IMR-90 (cell line): ENCODE results near the gene NCAPG2. TPM values are rescaled to one million over a fixed set of nuclear protein-coding genes. Genes with fewer than 3 reads are reported as not detected.

Source experiments
- ATAC-seq: fragments of 200-7000 bp; cut with Tn5 transposase; 2 replicates; pipeline ENCODE4 v1.9.1; 2020; ENCODE audit warnings: low read depth, mild to moderate bottlenecking, moderate library complexity
- BruUV-seq: library from RNA; stranded (reverse); fragments of 400-500 nt; replicated peaks from 2 replicates; lab custom pipeline; 2021; lab: Mats Ljungman, UMichigan
- CTCF ChIA-PET: fragments of 300-600 bp; formaldehyde crosslinking; extraction: SDS; loops from one replicate; lab custom pipeline; 2021; ENCODE audit warnings: antibody characterized with exemption; lab: Yijun Ruan, JAX
- POLR2A ChIA-PET: fragments of 300-600 bp; sonication (Branson Sonifier 250); formaldehyde crosslinking; loops from one replicate; lab custom pipeline; 2022; ENCODE audit warnings: antibody characterized with exemption; ENCODE audit not compliant: unreplicated experiment; lab: Charles Lee
- DNase-seq: peaks from one replicate; pipeline ENCODE4 v3.0.0; 2013
- H2AFZ ChIP-seq: replicated peaks from 2 replicates; pipeline ENCODE3; 2013; ENCODE audit warnings: low read length, mild to moderate bottlenecking; ENCODE audit not compliant: poor library complexity
- H2AK5ac ChIP-seq: 2 replicates; pipeline ENCODE4 v1.6.1; 2013; ENCODE audit warnings: low read depth, low read length, inconsistent platforms
- H2AK9ac ChIP-seq: replicated peaks from 2 replicates; pipeline ENCODE3; 2013; ENCODE audit warnings: mild to moderate bottlenecking, low read depth, low read length, moderate library complexity; ENCODE audit not compliant: poor library complexity
- H2BK120ac ChIP-seq: 2 replicates; pipeline ENCODE4 v1.6.1; 2013; ENCODE audit warnings: low read depth, low read length, inconsistent platforms
- H2BK15ac ChIP-seq: 3 replicates; pipeline ENCODE4 v1.6.1; 2013; ENCODE audit warnings: low read depth, low read length, inconsistent platforms
- H2BK20ac ChIP-seq: 2 replicates; pipeline ENCODE4 v1.6.1; 2013; ENCODE audit warnings: low read depth, mild to moderate bottlenecking, inconsistent platforms, low read length, moderate library complexity
- H2BK5ac ChIP-seq: 2 replicates; pipeline ENCODE4 v1.6.1; 2013; ENCODE audit warnings: mild to moderate bottlenecking, low read depth, low read length, inconsistent platforms; ENCODE audit not compliant: poor library complexity, severe bottlenecking
- H3K14ac ChIP-seq: replicated peaks from 2 replicates; pipeline ENCODE4 v1.6.1; 2013; ENCODE audit warnings: low read depth, low read length, inconsistent platforms
- H3K18ac ChIP-seq: 2 replicates; pipeline ENCODE4 v1.6.1; 2013; ENCODE audit warnings: low read depth, low read length, control low read depth
- H3K23ac ChIP-seq: 2 replicates; pipeline ENCODE4 v1.6.1; 2013; ENCODE audit warnings: low read depth, low read length, inconsistent platforms
- H3K27ac ChIP-seq: 2 replicates; pipeline ENCODE4 v1.5.1; 2013; ENCODE audit warnings: mild to moderate bottlenecking, control low read depth, low read length; ENCODE audit not compliant: insufficient read depth
- H3K27me3 ChIP-seq: 2 replicates; pipeline ENCODE4 v1.6.1; 2013; ENCODE audit warnings: low read length; ENCODE audit not compliant: control insufficient read depth, insufficient read depth
- H3K36me3 ChIP-seq: 2 replicates; pipeline ENCODE4 v1.6.1; 2013; ENCODE audit warnings: low read length, mixed read lengths; ENCODE audit not compliant: control insufficient read depth, insufficient read depth
- H3K4ac ChIP-seq: 2 replicates; pipeline ENCODE4 v1.6.1; 2013; ENCODE audit warnings: low read depth, low read length, inconsistent platforms
- H3K4me1 ChIP-seq: 2 replicates; pipeline ENCODE4 v1.6.1; 2013; ENCODE audit warnings: low read length, mixed read lengths; ENCODE audit not compliant: control insufficient read depth, insufficient read depth
- H3K4me2 ChIP-seq: 2 replicates; pipeline ENCODE4 v1.6.1; 2013; ENCODE audit warnings: low read depth, mild to moderate bottlenecking, control low read depth, low read length, moderate library complexity
- H3K4me3 ChIP-seq: 2 replicates; pipeline ENCODE4 v1.5.1; 2013; ENCODE audit warnings: low read depth, mild to moderate bottlenecking, control low read depth, low read length, moderate library complexity; ENCODE audit not compliant: insufficient read depth
- H3K56ac ChIP-seq: 2 replicates; pipeline ENCODE4 v1.6.1; 2013; ENCODE audit warnings: low read length, inconsistent platforms; ENCODE audit not compliant: insufficient read depth; ENCODE audit errors: extremely low read depth
- H3K79me1 ChIP-seq, 2 experiments: 2 replicates each; pipeline ENCODE4 v1.6.1; 2013; ENCODE audit warnings: low read length in 2 of 2, inconsistent platforms in 1 of 2, low read depth in 1 of 2
- H3K9ac ChIP-seq: 2 replicates; pipeline ENCODE4 v1.6.1; 2013; ENCODE audit warnings: low read depth, low read length, control low read depth
- H3K9me1 ChIP-seq: 2 replicates; pipeline ENCODE4 v1.6.1; 2013; ENCODE audit warnings: low read length, inconsistent platforms; ENCODE audit not compliant: insufficient read depth
- H3K9me3 ChIP-seq: 2 replicates; pipeline ENCODE4 v1.6.1; 2013; ENCODE audit warnings: low read length; ENCODE audit not compliant: control insufficient read depth, insufficient read depth
- H4K20me1 ChIP-seq: 2 replicates; pipeline ENCODE4 v1.6.1; 2013; ENCODE audit warnings: low read length, inconsistent platforms; ENCODE audit not compliant: insufficient read depth
- H4K5ac ChIP-seq: 2 replicates; pipeline ENCODE4 v1.6.1; 2013; ENCODE audit warnings: mild to moderate bottlenecking, low read depth, low read length, control low read depth
- H4K8ac ChIP-seq, 2 experiments: 2 replicates each; pipeline ENCODE4 v1.6.1; 2013; ENCODE audit warnings: low read depth in 2 of 2, low read length in 2 of 2, control low read depth in 1 of 2, inconsistent platforms in 1 of 2
- H4K91ac ChIP-seq: 2 replicates; pipeline ENCODE4 v1.6.1; 2013; ENCODE audit warnings: low read depth, low read length, inconsistent platforms; ENCODE audit not compliant: insufficient read depth
- BHLHE40 ChIP-seq: fragments of 150-350 bp; IDR thresholded peaks from 2 replicates; pipeline ENCODE4 v1.6.1; 2016; ENCODE audit warnings: mild to moderate bottlenecking, low read depth, low read length
- CEBPB ChIP-seq: IDR thresholded peaks from 2 replicates; pipeline ENCODE4 v1.6.1; 2012; ENCODE audit warnings: low read depth, low read length, improper control_type of control experiment
- CHD1 ChIP-seq: IDR thresholded peaks from 2 replicates; pipeline ENCODE4 v1.6.1; 2012; ENCODE audit warnings: low read depth, low read length, improper control_type of control experiment
- FOS ChIP-seq: fragments of 150-350 bp; IDR thresholded peaks from 2 replicates; pipeline ENCODE4 v1.6.1; 2016; ENCODE audit warnings: low read depth, low read length
- MAFK ChIP-seq: IDR thresholded peaks from 2 replicates; pipeline ENCODE4 v1.6.1; 2012; ENCODE audit warnings: low read depth, low read length, improper control_type of control experiment
- MAZ ChIP-seq: IDR thresholded peaks from 2 replicates; pipeline ENCODE4 v1.6.1; 2012; ENCODE audit warnings: low read depth, mild to moderate bottlenecking, low read length, improper control_type of control experiment, moderate library complexity, borderline replicate concordance
- MXI1 ChIP-seq: IDR thresholded peaks from 2 replicates; pipeline ENCODE4 v1.6.1; 2012; ENCODE audit warnings: low read depth, mild to moderate bottlenecking, low read length, moderate library complexity, borderline replicate concordance
- NFE2L2 ChIP-seq: fragments of 150-350 bp; IDR thresholded peaks from 2 replicates; pipeline ENCODE4 v1.6.1; 2016; ENCODE audit warnings: low read depth, mild to moderate bottlenecking, low read length
- POLR2A ChIP-seq: IDR thresholded peaks from 2 replicates; pipeline ENCODE4 v1.6.1; 2012; ENCODE audit warnings: mild to moderate bottlenecking, low read depth, low read length
- RAD21 ChIP-seq: IDR thresholded peaks from 2 replicates; pipeline ENCODE4 v1.6.1; 2012; ENCODE audit warnings: low read length, improper control_type of control experiment
- RCOR1 ChIP-seq: IDR thresholded peaks from 2 replicates; pipeline ENCODE4 v1.6.1; 2012; ENCODE audit warnings: mild to moderate bottlenecking, low read length, improper control_type of control experiment; ENCODE audit not compliant: insufficient replicate concordance
- RFX5 ChIP-seq: IDR thresholded peaks from 2 replicates; pipeline ENCODE4 v1.8.0; 2012; ENCODE audit warnings: low read depth, mild to moderate bottlenecking, low read length, moderate library complexity
- SMC3 ChIP-seq: fragments of 150-350 bp; IDR thresholded peaks from 2 replicates; pipeline ENCODE4 v1.6.1; 2016; ENCODE audit warnings: low read depth, mild to moderate bottlenecking, antibody characterized with exemption, low read length, moderate library complexity
- WGBS, 2 experiments: methylation state at CpG; one replicate each; pipeline versions ENCODE4 v1.1.5 to v1.1.7; 2013; ENCODE audit warnings: missing lambda C conversion rate in 2 of 2; ENCODE audit not compliant: insufficient read length in 1 of 2; ENCODE audit errors: extremely low coverage in 2 of 2; 5-methylcytosine and 5-hydroxymethylcytosine counted together
- dilution Hi-C: fragments of 300-500 bp; cut with HindIII; formaldehyde crosslinking; loops from one replicate; pipeline ENCODE4 v1.14.3; 2018; ENCODE audit warnings: low sequenced_read_pairs; ENCODE audit not compliant: unreplicated experiment
- in situ Hi-C: fragments of 300-500 bp; cut with MboI; formaldehyde crosslinking; loops from 3 replicates; pipeline ENCODE4 v1.14.3; 2019; ENCODE audit warnings: low sequenced_read_pairs, inconsistent platforms, mixed read lengths
- intact Hi-C: fragments of 100-400 bp; cut with micrococcal nuclease; formaldehyde crosslinking; loops from 2 replicates; pipeline ENCODE4 v1.10.0; 2022
- polyA plus RNA-seq, 3 experiments: library from polyadenylated mRNA; depleted of rRNA; stranded (reverse); fragments of >200 nt; gene quantifications; 2 replicates each; pipeline ENCODE4 v1.2.3, GENCODE V29; 2012; ENCODE audit warnings: low replicate concordance in 1 of 3
- total RNA-seq: library from RNA; depleted of rRNA; stranded (reverse); fragments of >200 nt; gene quantifications from 2 replicates; pipeline ENCODE4 v1.2.3, GENCODE V29; 2012
- TF ChIP-seq, protein P1 (sequence below): conservative IDR thresholded peaks from 2 replicates; pipeline ENCODE4 v1.5.1; 2012; ENCODE audit warnings: mild to moderate bottlenecking, low read depth, low read length, improper control_type of control experiment
- TF ChIP-seq, protein P2 (sequence below): fragments of 150-350 bp; IDR thresholded peaks from 2 replicates; pipeline ENCODE4 v1.6.1; 2016; ENCODE audit warnings: low read depth, mild to moderate bottlenecking, low read length, moderate library complexity, borderline replicate concordance
- TF ChIP-seq, protein P3 (sequence below): fragments of 150-350 bp; IDR thresholded peaks from 2 replicates; pipeline ENCODE4 v1.6.1; 2017; ENCODE audit warnings: mild to moderate bottlenecking, antibody characterized with exemption, low read length, low read depth

NCAPG2 gene
- total and polyA plus RNA-seq, 2 of the 4 experiments (the other 2 are of a cell fraction), result 25.6 to 25.8 TPM

DNA sequence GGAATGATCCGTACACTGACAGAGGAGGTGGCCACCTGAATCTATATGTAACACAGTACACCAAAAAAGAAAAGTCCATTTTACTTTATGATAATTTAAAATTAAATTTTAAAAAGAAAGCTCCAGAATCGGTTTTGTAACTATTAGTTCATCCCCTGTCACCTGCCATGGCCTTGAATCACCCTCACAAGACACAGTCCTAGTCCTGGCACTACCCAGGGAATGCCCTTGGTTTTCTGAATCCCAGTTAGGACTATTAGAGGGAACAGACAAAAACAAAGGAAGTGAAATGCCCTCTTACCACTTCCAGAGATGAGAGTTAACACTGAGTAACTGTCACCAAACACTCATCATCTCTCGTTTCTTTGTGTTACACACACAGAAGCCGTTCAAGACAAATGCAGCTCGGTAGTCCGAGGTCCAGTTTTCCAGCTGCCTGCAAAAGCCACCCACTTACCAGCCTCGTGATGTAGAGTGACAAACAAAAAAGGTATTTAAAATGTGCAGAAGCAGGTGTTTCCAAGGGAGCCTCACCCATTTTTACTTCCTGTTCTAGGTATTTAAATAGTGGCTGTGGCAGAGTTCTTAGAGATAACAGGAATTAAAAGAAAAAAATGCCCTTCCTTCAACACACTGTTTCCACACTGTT, 123.0 kb downstream of the NCAPG2 start:
- Histone ChIP-seq H3K4me2 (no peak overlapping the region), H3K4me1 (no peaks in the 10 kb centered on the region; the same call in 1 of the 2 replicates), H3K14ac (no peak overlapping the region), H3K9me1 (no peaks in the 10 kb centered on the region), H3K18ac (no peak overlapping the region), H2AK5ac (no peak overlapping the region), H4K8ac (no peak overlapping the region), H4K20me1 (no peaks in the 10 kb centered on the region), H3K27me3 (peaks cover 15% of the 10 kb centered on the region), H4K5ac (no peak overlapping the region), H2BK5ac (no peak overlapping the region), H3K23ac (no peak overlapping the region), H4K91ac (no peak overlapping the region), H3K9me3 (peaks cover 5% of the 10 kb centered on the region), H3K79me1 (no peaks in the 10 kb centered on the region), H3K56ac (no peak overlapping the region), H3K4ac (no peak overlapping the region), H3K36me3 (no peaks in the 10 kb centered on the region), H2BK15ac (no peak overlapping the region), H3K4me3 (no peak overlapping the region), H2AK9ac (no peak overlapping the region), H2BK120ac (no peak overlapping the region), H3K9ac (no peak overlapping the region), H2AFZ (no peak overlapping the region), H2BK20ac (no peak overlapping the region), H3K27ac (no peak overlapping the region)
- BruUV-seq, result no TSS peak
- CTCF ChIA-PET, result no interaction called here
- POLR2A ChIA-PET, result no interaction called here
- dilution Hi-C loops (no loop called here), in situ Hi-C loops (no loop called here), intact Hi-C loops (no loop called here)
- TF ChIP-seq CEBPB, result no peak
- TF ChIP-seq MAFK, result no peak
- no peak for TF ChIP-seq RAD21
- TF ChIP-seq POLR2A, result no peak
- TF ChIP-seq, protein P1, sequence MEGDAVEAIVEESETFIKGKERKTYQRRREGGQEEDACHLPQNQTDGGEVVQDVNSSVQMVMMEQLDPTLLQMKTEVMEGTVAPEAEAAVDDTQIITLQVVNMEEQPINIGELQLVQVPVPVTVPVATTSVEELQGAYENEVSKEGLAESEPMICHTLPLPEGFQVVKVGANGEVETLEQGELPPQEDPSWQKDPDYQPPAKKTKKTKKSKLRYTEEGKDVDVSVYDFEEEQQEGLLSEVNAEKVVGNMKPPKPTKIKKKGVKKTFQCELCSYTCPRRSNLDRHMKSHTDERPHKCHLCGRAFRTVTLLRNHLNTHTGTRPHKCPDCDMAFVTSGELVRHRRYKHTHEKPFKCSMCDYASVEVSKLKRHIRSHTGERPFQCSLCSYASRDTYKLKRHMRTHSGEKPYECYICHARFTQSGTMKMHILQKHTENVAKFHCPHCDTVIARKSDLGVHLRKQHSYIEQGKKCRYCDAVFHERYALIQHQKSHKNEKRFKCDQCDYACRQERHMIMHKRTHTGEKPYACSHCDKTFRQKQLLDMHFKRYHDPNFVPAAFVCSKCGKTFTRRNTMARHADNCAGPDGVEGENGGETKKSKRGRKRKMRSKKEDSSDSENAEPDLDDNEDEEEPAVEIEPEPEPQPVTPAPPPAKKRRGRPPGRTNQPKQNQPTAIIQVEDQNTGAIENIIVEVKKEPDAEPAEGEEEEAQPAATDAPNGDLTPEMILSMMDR, result no peak
- no peak for TF ChIP-seq NFE2L2
- no peak for TF ChIP-seq MAZ
- TF ChIP-seq RFX5, result no peak
- TF ChIP-seq FOS, result no peak
- no peak for TF ChIP-seq BHLHE40
- no peak for TF ChIP-seq MXI1
- TF ChIP-seq, protein P2, sequence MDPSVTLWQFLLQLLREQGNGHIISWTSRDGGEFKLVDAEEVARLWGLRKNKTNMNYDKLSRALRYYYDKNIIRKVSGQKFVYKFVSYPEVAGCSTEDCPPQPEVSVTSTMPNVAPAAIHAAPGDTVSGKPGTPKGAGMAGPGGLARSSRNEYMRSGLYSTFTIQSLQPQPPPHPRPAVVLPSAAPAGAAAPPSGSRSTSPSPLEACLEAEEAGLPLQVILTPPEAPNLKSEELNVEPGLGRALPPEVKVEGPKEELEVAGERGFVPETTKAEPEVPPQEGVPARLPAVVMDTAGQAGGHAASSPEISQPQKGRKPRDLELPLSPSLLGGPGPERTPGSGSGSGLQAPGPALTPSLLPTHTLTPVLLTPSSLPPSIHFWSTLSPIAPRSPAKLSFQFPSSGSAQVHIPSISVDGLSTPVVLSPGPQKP, result no peak
- TF ChIP-seq, protein P3, sequence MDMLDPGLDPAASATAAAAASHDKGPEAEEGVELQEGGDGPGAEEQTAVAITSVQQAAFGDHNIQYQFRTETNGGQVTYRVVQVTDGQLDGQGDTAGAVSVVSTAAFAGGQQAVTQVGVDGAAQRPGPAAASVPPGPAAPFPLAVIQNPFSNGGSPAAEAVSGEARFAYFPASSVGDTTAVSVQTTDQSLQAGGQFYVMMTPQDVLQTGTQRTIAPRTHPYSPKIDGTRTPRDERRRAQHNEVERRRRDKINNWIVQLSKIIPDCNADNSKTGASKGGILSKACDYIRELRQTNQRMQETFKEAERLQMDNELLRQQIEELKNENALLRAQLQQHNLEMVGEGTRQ, result no peak
- TF ChIP-seq CHD1, result no peak
- TF ChIP-seq SMC3, result no peak
- TF ChIP-seq RCOR1, result no peak
- WGBS, 2 experiments, result no CpG with 5 or more reads among the region's 7 CpGs
- DNase-seq (no peak), ATAC-seq (no peak)
